ENCODE measurements around the gene RITA1. TPM values are rescaled to one million over a fixed set of nuclear protein-coding genes. Genes with fewer than 3 reads are reported as not detected.

Gene RITA1
- total and polyA plus RNA-seq, 2 donors, result 5.8 to 13.8 TPM

- no peak for DNase-seq (ENCODE audit: extremely low spot score)
- peaks cover 18% of the 10 kb centered on the region for H3K36me3 ChIP-seq (ENCODE audit: insufficient read depth)
- no peak overlapping the region for H3K4me3 ChIP-seq (ENCODE audit: low read depth, low read length)
- WGBS, result 58% methylated on average over 32 of the region's 32 CpGs
- no peaks in the 10 kb centered on the region for H3K4me1 ChIP-seq (ENCODE audit: insufficient read depth)
- no peak overlapping the region for H3K27ac ChIP-seq (ENCODE audit: low read depth)
Measured at GRCh38 chr12:113174461-113175384, 10.8 kb upstream of the RITA1 start.

DNA sequence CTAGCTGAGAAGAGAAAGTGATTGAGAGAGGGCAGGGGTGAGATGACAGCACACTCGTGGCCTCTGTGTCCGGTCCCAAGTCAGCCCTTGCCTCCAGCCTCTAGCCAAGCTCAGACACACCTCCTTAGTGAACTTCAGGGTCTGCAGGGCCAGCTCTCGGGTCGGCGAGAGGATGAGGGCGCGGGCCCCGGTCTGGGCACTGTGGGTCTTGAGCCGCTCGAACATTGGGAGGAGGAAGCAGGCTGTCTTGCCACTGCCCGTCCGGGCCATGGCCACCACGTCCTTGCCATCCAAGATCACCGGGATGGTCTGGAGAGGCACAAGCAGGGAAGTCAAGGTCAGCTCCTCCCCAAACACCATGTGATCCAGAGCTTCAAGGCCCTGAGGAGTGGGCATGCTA, 6.5 kb upstream of the RITA1 start:
- no peak for DNase-seq (ENCODE audit: extremely low spot score)
- 97% methylated on average over 14 of the region's 14 CpGs for WGBS

DNA sequence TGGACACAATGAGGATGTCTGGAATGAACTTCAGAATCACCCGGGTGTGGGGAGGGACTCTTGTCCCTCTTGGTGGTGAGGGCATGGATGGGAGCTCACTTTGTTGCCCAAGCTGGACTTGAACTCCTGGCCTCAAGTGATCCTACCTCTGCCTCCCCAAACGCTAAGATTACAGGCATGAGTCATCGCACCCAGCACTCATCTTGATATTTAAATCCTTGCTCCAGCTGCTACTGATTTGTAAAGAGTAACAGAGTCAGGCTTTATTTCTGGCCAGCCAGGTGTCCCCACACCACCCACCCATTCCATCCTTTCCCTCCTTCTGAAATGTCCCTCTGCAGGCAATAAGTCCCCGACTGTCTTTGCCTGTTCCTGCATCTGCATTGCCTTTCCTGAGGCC, 5.2 kb upstream of the RITA1 start:
- Histone ChIP-seq H3K4me1 (ENCODE audit: insufficient read depth) (no peaks in the 10 kb centered on the region), H3K36me3 (ENCODE audit: insufficient read depth) (peaks cover 6% of the 10 kb centered on the region), H3K4me3 (ENCODE audit: low read depth, low read length) (no peak overlapping the region), H3K27ac (ENCODE audit: low read depth) (no peak overlapping the region)
- WGBS, result 76% methylated on average over 4 of the region's 4 CpGs
- DNase-seq (ENCODE audit: extremely low spot score), result no peak

More for the DNA sequence above, 6.5 kb upstream of the RITA1 start:
- Histone ChIP-seq H3K27ac (ENCODE audit: low read depth) (no peak overlapping the region), H3K4me1 (ENCODE audit: insufficient read depth) (no peaks in the 10 kb centered on the region), H3K4me3 (ENCODE audit: low read depth, low read length) (no peak overlapping the region), H3K36me3 (ENCODE audit: insufficient read depth) (peaks cover 6% of the 10 kb centered on the region)

- Histone ChIP-seq H3K27ac (ENCODE audit: low read depth) (no peak overlapping the region), H3K36me3 (ENCODE audit: insufficient read depth) (peaks cover 6% of the 10 kb centered on the region), H3K4me1 (ENCODE audit: insufficient read depth) (no peaks in the 10 kb centered on the region), H3K4me3 (ENCODE audit: low read depth, low read length) (no peak overlapping the region)
- WGBS, result 91% methylated on average over 3 of the region's 3 CpGs
- no peak for DNase-seq (ENCODE audit: extremely low spot score)
Measured at GRCh38 chr12:113181975-113182374, 3.5 kb upstream of the RITA1 start.

DNA sequence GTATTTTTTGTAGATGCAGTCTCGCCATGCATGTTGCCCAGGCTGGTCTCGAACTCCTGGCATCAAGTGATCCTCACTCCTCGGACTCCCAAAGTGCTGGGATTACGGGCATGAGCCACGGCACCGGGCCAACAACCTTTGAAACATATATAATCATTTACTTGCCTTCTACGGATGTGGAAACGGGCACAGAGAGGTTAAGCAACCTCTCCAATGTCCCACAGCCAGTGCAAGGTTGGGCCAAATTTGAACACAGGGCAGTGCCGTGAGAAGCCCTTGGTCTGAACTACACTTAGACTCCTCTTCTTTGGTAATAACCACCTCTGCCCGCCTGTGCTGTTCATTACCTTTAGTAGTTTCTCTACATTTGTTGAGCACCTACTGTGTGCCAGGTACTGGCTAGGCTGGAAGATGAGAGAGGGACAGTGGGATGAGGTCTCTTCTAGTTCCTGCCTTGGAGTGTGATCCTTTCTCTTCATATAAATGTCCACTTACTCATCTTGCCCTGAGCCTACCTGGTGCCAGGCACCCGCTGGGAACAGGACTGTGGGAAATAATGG, 2.4 kb upstream of the RITA1 start:
- H3K4me3 ChIP-seq (ENCODE audit: low read depth, low read length), result no peak overlapping the region
- WGBS, result 95% methylated on average over 11 of the region's 11 CpGs

GRCh38 chr12:113184098-113184899, 1.2 kb upstream of the RITA1 start:
- Histone ChIP-seq H3K27ac (ENCODE audit: low read depth) (no peak overlapping the region), H3K4me1 (ENCODE audit: insufficient read depth) (no peaks in the 10 kb centered on the region), H3K36me3 (ENCODE audit: insufficient read depth) (no peaks in the 10 kb centered on the region), H3K4me3 (ENCODE audit: low read depth, low read length) (peak overlapping the region; percentile 75)
- WGBS, result 32% methylated on average over 26 of the region's 26 CpGs
- no peak for DNase-seq (ENCODE audit: extremely low spot score)

More for the DNA sequence above, 2.4 kb upstream of the RITA1 start:
- DNase-seq (ENCODE audit: extremely low spot score), result no peak
- no peak overlapping the region for H3K27ac ChIP-seq (ENCODE audit: low read depth)
- H3K36me3 ChIP-seq (ENCODE audit: insufficient read depth), result peaks cover 1% of the 10 kb centered on the region
- H3K4me1 ChIP-seq (ENCODE audit: insufficient read depth), result no peaks in the 10 kb centered on the region

DNA sequence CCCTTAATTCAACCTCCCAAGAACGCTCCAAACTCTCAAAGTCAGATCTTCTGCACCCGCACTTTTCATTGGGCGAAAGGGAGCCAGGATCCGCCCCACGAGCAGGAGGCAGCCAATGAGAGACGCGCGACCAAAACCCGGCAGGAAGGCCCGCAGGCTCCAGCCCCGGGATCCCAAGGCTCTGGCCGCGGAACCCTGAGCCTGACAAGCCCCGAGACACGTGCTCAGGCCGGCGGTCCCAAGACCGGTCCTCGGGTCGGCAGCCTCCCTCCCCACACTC, 681 bp upstream of the RITA1 start:
- Histone ChIP-seq H3K36me3 (ENCODE audit: insufficient read depth) (no peaks in the 10 kb centered on the region), H3K27ac (ENCODE audit: low read depth) (peak overlapping the region; percentile 96), H3K4me3 (ENCODE audit: low read depth, low read length) (peak overlapping the region; percentile 75), H3K4me1 (ENCODE audit: insufficient read depth) (no peaks in the 10 kb centered on the region)
- under 1% methylated on average over 20 of the region's 20 CpGs for WGBS
- DNase-seq (ENCODE audit: extremely low spot score), result peak; percentile 74

DNA sequence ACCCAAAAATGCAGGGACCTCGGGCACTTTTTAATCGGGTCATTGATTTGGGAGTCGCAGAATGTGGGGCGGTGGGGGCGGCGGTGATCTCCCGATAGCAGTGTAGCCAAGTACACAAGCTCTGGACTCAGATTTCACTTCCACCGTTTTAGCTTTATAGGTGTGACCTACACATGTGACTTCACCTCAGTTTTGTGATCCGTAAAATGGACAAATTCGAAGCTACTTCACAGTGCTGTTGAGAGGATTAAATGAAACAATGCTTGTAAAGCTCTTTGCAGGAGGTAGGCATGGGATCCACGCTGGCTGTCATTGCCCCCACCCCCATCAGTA, 478 bp downstream of the RITA1 start:
- no peaks in the 10 kb centered on the region for H3K36me3 ChIP-seq (ENCODE audit: insufficient read depth)
- no peak for DNase-seq (ENCODE audit: extremely low spot score)
- WGBS, result 5% methylated on average over 11 of the region's 11 CpGs
- no peaks in the 10 kb centered on the region for H3K4me1 ChIP-seq (ENCODE audit: insufficient read depth)
- H3K27ac ChIP-seq (ENCODE audit: low read depth), result no peak overlapping the region
- peak overlapping the region; percentile 75 for H3K4me3 ChIP-seq (ENCODE audit: low read depth, low read length)

DNA sequence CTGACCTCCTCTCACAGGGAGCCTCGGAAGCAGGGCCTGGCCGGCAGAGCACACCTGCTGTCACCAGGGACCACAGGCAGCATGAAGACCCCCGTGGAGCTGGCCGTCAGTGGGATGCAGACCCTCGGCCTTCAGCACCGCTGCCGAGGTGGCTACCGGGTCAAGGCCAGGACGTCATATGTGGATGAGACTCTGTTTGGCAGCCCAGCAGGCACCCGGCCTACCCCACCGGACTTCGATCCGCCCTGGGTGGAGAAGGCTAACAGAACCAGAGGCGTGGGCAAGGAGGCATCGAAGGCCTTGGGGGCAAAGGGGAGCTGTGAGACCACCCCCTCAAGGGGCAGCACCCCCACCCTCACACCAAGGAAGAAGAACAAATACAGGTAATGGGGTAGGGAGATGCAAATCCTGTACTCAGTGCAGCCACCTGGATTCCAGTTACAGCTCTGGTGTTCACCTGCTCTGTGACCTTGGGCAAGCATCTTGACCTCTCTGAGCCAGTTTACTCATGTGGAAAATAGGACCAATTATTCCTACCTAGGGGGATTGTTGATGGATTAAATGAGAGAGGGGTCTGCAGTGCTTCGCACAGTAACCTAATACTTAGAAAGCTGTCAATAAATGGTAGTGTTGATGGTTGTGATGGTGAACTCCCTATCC, 1.3 kb downstream of the RITA1 start:
- no peak overlapping the region for H3K27ac ChIP-seq (ENCODE audit: low read depth)
- no peak for DNase-seq (ENCODE audit: extremely low spot score)
- no peak overlapping the region for H3K4me3 ChIP-seq (ENCODE audit: low read depth, low read length)
- WGBS, result 82% methylated on average over 16 of the region's 16 CpGs
- H3K36me3 ChIP-seq (ENCODE audit: insufficient read depth), result no peaks in the 10 kb centered on the region
- H3K4me1 ChIP-seq (ENCODE audit: insufficient read depth), result no peaks in the 10 kb centered on the region

DNA sequence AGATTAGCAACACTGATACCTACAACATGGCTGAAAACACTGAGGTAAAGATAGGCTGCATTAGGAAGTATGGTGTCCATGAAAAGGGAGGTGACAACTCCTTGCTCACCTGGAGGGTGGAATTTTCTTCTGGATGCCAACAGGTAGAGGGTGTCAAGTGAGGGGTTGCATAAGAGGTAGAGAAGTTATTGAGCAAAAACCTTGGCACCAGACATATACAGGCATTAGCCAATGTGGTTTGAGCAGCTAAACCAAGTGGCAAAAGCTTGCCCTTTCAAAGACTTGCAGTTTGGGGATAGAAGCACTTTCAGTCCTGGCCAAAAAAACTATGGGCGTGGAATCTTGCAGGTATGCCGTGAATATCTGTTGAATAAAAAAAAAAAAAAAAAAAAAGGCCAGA, 3.8 kb downstream of the RITA1 start:
- no peak for DNase-seq (ENCODE audit: extremely low spot score)
- no peak overlapping the region for H3K27ac ChIP-seq (ENCODE audit: low read depth)
- H3K36me3 ChIP-seq (ENCODE audit: insufficient read depth), result no peaks in the 10 kb centered on the region
- no peak overlapping the region for H3K4me3 ChIP-seq (ENCODE audit: low read depth, low read length)
- no peaks in the 10 kb centered on the region for H3K4me1 ChIP-seq (ENCODE audit: insufficient read depth)
- WGBS, result 90% methylated on average over 2 of the region's 2 CpGs

DNA sequence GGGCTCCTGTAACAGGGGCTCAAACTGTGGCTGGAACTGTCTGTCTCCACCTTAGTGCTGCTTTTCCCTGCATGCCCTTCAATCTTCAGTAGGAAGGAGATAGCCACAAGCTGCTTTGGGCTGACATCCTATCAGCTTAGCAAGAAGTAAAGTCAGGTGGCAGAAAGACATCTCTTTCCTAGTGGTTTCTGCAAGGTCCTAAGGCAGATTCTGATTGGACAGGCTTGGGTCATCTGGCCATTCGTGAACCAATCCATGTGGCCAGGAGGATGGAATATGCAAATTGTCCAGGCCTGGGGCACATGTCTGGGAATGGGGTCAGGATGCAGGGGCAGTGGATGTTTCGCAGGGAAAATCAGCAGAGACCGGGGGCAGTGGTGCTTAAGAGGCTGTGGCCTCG, 5.2 kb downstream of the RITA1 start:
- no peaks in the 10 kb centered on the region for H3K36me3 ChIP-seq (ENCODE audit: insufficient read depth)
- H3K4me1 ChIP-seq (ENCODE audit: insufficient read depth), result no peaks in the 10 kb centered on the region
- H3K4me3 ChIP-seq (ENCODE audit: low read depth, low read length), result no peak overlapping the region
- no peak overlapping the region for H3K27ac ChIP-seq (ENCODE audit: low read depth)
- no peak for DNase-seq (ENCODE audit: extremely low spot score)
- 85% methylated on average over 4 of the region's 4 CpGs for WGBS

DNA sequence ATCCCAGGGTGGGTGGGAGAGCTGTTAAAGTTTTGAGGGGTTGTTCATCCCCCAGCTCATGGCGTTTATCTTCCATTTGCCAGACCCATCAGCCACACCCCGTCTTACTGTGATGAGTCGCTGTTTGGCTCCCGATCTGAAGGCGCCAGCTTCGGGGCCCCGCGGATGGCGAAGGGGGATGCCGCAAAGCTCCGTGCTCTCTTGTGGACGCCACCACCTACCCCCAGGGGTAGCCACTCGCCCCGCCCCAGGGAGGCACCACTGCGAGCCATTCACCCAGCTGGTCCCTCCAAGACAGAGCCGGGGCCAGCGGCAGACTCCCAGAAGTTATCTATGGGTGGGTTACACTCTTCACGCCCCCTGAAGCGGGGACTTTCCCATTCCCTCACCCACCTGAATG, 5.7 kb downstream of the RITA1 start:
- Histone ChIP-seq H3K4me3 (ENCODE audit: low read depth, low read length) (no peak overlapping the region), H3K36me3 (ENCODE audit: insufficient read depth) (no peaks in the 10 kb centered on the region), H3K4me1 (ENCODE audit: insufficient read depth) (no peaks in the 10 kb centered on the region), H3K27ac (ENCODE audit: low read depth) (no peak overlapping the region)
- DNase-seq (ENCODE audit: extremely low spot score), result no peak
- WGBS, result 93% methylated on average over 19 of the region's 19 CpGs

- no peak for DNase-seq (ENCODE audit: extremely low spot score)
- WGBS, result 76% methylated on average over 4 of the region's 4 CpGs
- Histone ChIP-seq H3K4me3 (ENCODE audit: low read depth, low read length) (no peak overlapping the region), H3K4me1 (ENCODE audit: insufficient read depth) (no peaks in the 10 kb centered on the region), H3K27ac (ENCODE audit: low read depth) (no peak overlapping the region), H3K36me3 (ENCODE audit: insufficient read depth) (no peaks in the 10 kb centered on the region)
Measured at GRCh38 chr12:113194971-113195391, 9.5 kb downstream of the RITA1 start.
